Astrocyte (in vitro differentiated cells and primary cell): ENCODE results near the gene CSRNP3. TPM values are rescaled to one million over a fixed set of nuclear protein-coding genes. Genes with fewer than 3 reads are reported as not detected.

Experiments used
- DNase-seq: peaks from one replicate; pipeline ENCODE4 v3.0.0-alpha.2; 2010; ENCODE audit warnings: low read depth
- FAIRE-seq: peaks from 2 replicates; lab custom pipeline; 2011; peaks lifted over from hg19 to GRCh38; lab: Jason Lieb, UNC
- H2AFZ ChIP-seq: 2 replicates; pipeline ENCODE4 v1.6.0; 2012; ENCODE audit warnings: low read depth, low read length, inconsistent platforms
- H3K27ac ChIP-seq: 2 replicates; pipeline ENCODE4 v1.5.1; 2011; ENCODE audit warnings: low read depth, low read length, inconsistent platforms
- H3K27me3 ChIP-seq: 2 replicates; pipeline ENCODE4 v1.6.0; 2011; ENCODE audit warnings: low read length, inconsistent platforms; ENCODE audit not compliant: insufficient read depth
- H3K36me3 ChIP-seq: 2 replicates; pipeline ENCODE4 v1.5.1; 2011; ENCODE audit warnings: low read length, inconsistent platforms; ENCODE audit not compliant: insufficient read depth
- H3K4me1 ChIP-seq: 2 replicates; pipeline ENCODE4 v1.5.1; 2011; ENCODE audit warnings: low read length, inconsistent platforms; ENCODE audit not compliant: insufficient read depth
- H3K4me2 ChIP-seq: 2 replicates; pipeline ENCODE4 v1.6.0; 2012; ENCODE audit warnings: low read length, inconsistent platforms
- H3K4me3 ChIP-seq: 2 replicates; pipeline ENCODE4 v1.5.1; 2011; ENCODE audit warnings: low read depth, mild to moderate bottlenecking, low read length, inconsistent platforms; ENCODE audit not compliant: insufficient read depth
- H3K79me2 ChIP-seq: 2 replicates; pipeline ENCODE4 v1.6.0; 2012; ENCODE audit warnings: mild to moderate bottlenecking, low read length, inconsistent platforms; ENCODE audit not compliant: insufficient read depth
- H3K9ac ChIP-seq: 2 replicates; pipeline ENCODE4 v1.6.0; 2012; ENCODE audit warnings: mild to moderate bottlenecking, low read length, inconsistent platforms
- H3K9me3 ChIP-seq: 2 replicates; pipeline ENCODE4 v1.5.1; 2012; ENCODE audit warnings: low read depth, mild to moderate bottlenecking, low read length, inconsistent platforms; ENCODE audit not compliant: insufficient read depth
- H4K20me1 ChIP-seq: 2 replicates; pipeline ENCODE4 v1.6.0; 2012; ENCODE audit warnings: low read length, inconsistent platforms; ENCODE audit not compliant: insufficient read depth
- H3K27ac Mint-ChIP-seq: one replicate; pipeline ENCODE4 v1.8.0; 2021; ENCODE audit warnings: mild to moderate bottlenecking, mixed read lengths; ENCODE audit not compliant: unreplicated experiment
- H3K27me3 Mint-ChIP-seq: one replicate; pipeline ENCODE4 v1.8.0; 2021; ENCODE audit warnings: low read depth, mixed read lengths; ENCODE audit not compliant: unreplicated experiment
- H3K36me3 Mint-ChIP-seq: one replicate; pipeline ENCODE4 v1.8.0; 2021; ENCODE audit warnings: low read depth, mixed read lengths; ENCODE audit not compliant: unreplicated experiment
- H3K4me1 Mint-ChIP-seq: one replicate; pipeline ENCODE4 v1.8.0; 2021; ENCODE audit warnings: low read depth, mixed read lengths; ENCODE audit not compliant: unreplicated experiment
- H3K4me3 Mint-ChIP-seq: one replicate; pipeline ENCODE4 v1.8.0; 2021; ENCODE audit warnings: mild to moderate bottlenecking, moderate library complexity, mixed read lengths; ENCODE audit not compliant: unreplicated experiment
- H3K9me3 Mint-ChIP-seq: one replicate; pipeline ENCODE4 v1.8.0; 2021; ENCODE audit warnings: mild to moderate bottlenecking, mixed read lengths; ENCODE audit not compliant: unreplicated experiment
- EZH2 ChIP-seq: IDR thresholded peaks from 2 replicates; pipeline ENCODE4 v1.6.1; 2012; ENCODE audit warnings: mild to moderate bottlenecking, low read length, inconsistent platforms; ENCODE audit not compliant: insufficient read depth
- total RNA-seq: library from RNA; stranded (reverse); gene quantifications from 2 replicates; pipeline ENCODE4 v1.2.1, GENCODE V29; 2021
- TF ChIP-seq, protein P1 (sequence below): IDR thresholded peaks from 2 replicates; pipeline ENCODE4 v1.5.1; 2011; ENCODE audit warnings: low read depth, mild to moderate bottlenecking, inconsistent platforms, low read length, moderate library complexity; ENCODE audit not compliant: insufficient read depth

CSRNP3 gene
- total RNA-seq, 1 donor from 2014 or later = 5.9 TPM

DNA sequence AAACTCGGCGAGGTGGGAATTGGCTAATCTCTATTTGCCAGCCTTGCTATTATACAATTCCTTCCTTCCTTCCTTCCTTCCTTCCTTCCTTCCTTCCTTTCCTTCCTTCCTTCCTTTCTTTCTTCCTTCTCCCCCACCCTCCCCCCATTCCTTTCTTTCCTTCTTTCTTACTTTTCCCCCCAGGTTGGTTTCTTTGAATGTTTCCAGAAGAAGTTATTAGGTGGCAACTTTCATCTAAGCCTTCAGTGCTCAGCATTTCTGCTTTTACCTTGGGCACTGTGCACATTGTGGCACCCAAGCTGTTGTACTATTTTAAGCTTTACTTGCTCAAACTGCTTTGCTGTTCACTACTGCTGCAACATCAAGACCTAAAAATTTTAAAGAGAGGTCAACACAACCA lies 17.2 kb upstream of the CSRNP3 start:
- Mint-ChIP-seq H3K4me3 (no peak overlapping the region), H3K27me3 (no peaks in the 10 kb centered on the region), H3K9me3 (no peaks in the 10 kb centered on the region), H3K27ac (no peak overlapping the region), H3K36me3 (no peaks in the 10 kb centered on the region), H3K4me1 (no peaks in the 10 kb centered on the region)
- FAIRE-seq (no peak), DNase-seq (no peak)
- H3K36me3 ChIP-seq = no peaks in the 10 kb centered on the region
- no peaks in the 10 kb centered on the region for H3K9me3 ChIP-seq
- no peak overlapping the region for H3K4me3 ChIP-seq
- no peak overlapping the region for H2AFZ ChIP-seq
- no peaks in the 10 kb centered on the region for H3K27me3 ChIP-seq
- H3K79me2 ChIP-seq = no peaks in the 10 kb centered on the region
- no peak for TF ChIP-seq EZH2
- TF ChIP-seq, protein P1, sequence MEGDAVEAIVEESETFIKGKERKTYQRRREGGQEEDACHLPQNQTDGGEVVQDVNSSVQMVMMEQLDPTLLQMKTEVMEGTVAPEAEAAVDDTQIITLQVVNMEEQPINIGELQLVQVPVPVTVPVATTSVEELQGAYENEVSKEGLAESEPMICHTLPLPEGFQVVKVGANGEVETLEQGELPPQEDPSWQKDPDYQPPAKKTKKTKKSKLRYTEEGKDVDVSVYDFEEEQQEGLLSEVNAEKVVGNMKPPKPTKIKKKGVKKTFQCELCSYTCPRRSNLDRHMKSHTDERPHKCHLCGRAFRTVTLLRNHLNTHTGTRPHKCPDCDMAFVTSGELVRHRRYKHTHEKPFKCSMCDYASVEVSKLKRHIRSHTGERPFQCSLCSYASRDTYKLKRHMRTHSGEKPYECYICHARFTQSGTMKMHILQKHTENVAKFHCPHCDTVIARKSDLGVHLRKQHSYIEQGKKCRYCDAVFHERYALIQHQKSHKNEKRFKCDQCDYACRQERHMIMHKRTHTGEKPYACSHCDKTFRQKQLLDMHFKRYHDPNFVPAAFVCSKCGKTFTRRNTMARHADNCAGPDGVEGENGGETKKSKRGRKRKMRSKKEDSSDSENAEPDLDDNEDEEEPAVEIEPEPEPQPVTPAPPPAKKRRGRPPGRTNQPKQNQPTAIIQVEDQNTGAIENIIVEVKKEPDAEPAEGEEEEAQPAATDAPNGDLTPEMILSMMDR = no peak
- no peak overlapping the region for H3K27ac ChIP-seq
- H3K9ac ChIP-seq = no peak overlapping the region
- no peak overlapping the region for H3K4me2 ChIP-seq
- H3K4me1 ChIP-seq = no peaks in the 10 kb centered on the region
- no peaks in the 10 kb centered on the region for H4K20me1 ChIP-seq

DNA sequence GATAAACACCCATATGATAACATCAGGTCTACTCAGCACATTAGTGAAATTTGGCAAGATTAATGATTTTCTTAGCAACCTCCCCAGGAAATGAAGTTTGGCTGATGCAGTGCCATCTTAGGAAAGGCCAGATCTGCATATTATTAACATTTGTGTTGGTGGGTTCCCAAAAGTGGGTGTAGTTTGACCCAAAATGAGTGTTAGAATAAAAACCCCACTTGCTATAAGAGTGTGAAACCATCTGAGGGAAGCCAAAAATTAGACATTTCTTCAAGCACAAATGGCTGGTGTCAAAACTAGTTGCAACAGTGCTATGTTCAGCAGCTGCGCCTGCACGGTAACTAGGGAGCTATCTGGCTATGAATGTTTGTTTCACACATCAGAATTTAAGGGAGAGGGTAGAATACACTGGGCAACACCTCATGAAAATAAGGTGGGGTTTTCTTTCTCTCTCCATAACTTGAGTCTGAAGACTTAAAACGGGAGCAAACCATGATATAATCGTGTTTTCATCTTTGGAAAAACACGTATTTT lies 15.9 kb upstream of the CSRNP3 start:
- Histone ChIP-seq H3K4me3 (no peak overlapping the region), H3K27me3 (no peaks in the 10 kb centered on the region), H3K36me3 (no peaks in the 10 kb centered on the region), H4K20me1 (no peaks in the 10 kb centered on the region), H3K27ac (no peak overlapping the region), H3K4me1 (no peaks in the 10 kb centered on the region), H3K9ac (no peak overlapping the region), H3K79me2 (no peaks in the 10 kb centered on the region), H3K9me3 (no peaks in the 10 kb centered on the region), H3K4me2 (no peak overlapping the region), H2AFZ (no peak overlapping the region)
- FAIRE-seq = no peak
- no peaks in the 10 kb centered on the region for H3K27me3 Mint-ChIP-seq
- no peak for DNase-seq
- H3K9me3 Mint-ChIP-seq = no peaks in the 10 kb centered on the region
- TF ChIP-seq, protein P1 = no peak
- no peak for TF ChIP-seq EZH2
- no peaks in the 10 kb centered on the region for H3K36me3 Mint-ChIP-seq
- H3K27ac Mint-ChIP-seq = no peak overlapping the region
- no peaks in the 10 kb centered on the region for H3K4me1 Mint-ChIP-seq
- H3K4me3 Mint-ChIP-seq = no peak overlapping the region

DNA sequence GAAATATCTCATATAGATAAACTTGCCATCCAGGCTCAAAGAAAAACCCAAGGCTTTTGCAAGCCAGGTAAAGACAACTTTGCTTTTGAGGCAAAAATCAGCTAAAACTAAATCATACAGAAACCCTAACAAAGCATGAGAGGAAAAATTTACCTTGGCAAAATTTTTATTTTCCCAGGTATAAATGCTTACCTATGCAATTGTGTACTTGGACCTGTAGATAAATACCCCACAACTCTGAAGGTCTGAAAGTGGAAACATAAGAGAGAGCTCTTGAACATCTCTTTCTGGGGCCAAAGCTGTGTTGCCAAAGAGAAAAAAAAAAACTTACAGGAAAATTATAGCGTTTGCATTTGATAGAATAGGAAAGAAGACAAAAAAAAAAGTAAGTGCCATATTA lies 14.6 kb upstream of the CSRNP3 start:
- Histone ChIP-seq H3K27me3 (no peaks in the 10 kb centered on the region), H3K27ac (no peak overlapping the region), H3K36me3 (no peaks in the 10 kb centered on the region), H3K9ac (no peak overlapping the region), H3K4me2 (no peak overlapping the region), H3K4me3 (no peak overlapping the region), H2AFZ (no peak overlapping the region), H3K79me2 (no peaks in the 10 kb centered on the region), H4K20me1 (no peaks in the 10 kb centered on the region), H3K4me1 (no peaks in the 10 kb centered on the region), H3K9me3 (no peaks in the 10 kb centered on the region)
- TF ChIP-seq, protein P1 = no peak
- no peak for TF ChIP-seq EZH2
- DNase-seq = no peak
- Mint-ChIP-seq H3K9me3 (no peaks in the 10 kb centered on the region), H3K4me1 (no peaks in the 10 kb centered on the region), H3K27me3 (no peaks in the 10 kb centered on the region), H3K36me3 (no peaks in the 10 kb centered on the region), H3K4me3 (no peak overlapping the region), H3K27ac (no peak overlapping the region)
- no peak for FAIRE-seq
